ENCODE data around the gene SH2D3A.
"Not testable (repeated sequence)": the region's sequence is repeated elsewhere in the genome, so short reads cannot be mapped to it uniquely, and the experiment has no call there.

Gene SH2D3A

GRCh38 chr19:6787393-6787792 lies 20.2 kb upstream of the SH2D3A start:
- FAIRE-seq = no peak

- FAIRE-seq = no peak
These were observed 12.0 kb upstream of the SH2D3A start for GRCh38 chr19:6779206-6779605.

DNA sequence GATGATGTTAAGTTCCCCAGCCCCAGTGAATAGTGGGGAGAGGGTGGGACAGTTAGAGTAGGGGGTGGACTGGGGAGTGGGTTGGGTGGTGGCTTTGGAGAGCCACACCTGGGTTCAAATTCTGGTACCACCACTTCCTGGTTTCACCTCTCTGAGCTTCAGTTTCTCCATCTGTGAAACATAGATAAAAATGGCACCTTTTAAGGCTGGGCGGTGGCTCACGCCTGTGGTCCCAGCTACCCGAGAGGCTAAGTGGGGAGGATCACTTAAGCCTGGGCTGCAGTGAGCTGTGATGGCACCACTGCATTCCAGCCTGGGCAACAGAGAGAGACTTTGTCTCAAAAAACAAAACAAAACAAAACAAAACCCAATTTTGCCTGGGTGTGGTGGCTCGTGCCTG lies 11.2 kb upstream of the SH2D3A start:
- no peak for FAIRE-seq

- FAIRE-seq = no peak
These were observed 10.2 kb upstream of the SH2D3A start for GRCh38 chr19:6777434-6777833.

GRCh38 chr19:6776999-6777398 lies 9.8 kb upstream of the SH2D3A start:
- no peak for FAIRE-seq

GRCh38 chr19:6776045-6776444 lies 8.8 kb upstream of the SH2D3A start:
- not testable (repeated sequence) for FAIRE-seq

DNA sequence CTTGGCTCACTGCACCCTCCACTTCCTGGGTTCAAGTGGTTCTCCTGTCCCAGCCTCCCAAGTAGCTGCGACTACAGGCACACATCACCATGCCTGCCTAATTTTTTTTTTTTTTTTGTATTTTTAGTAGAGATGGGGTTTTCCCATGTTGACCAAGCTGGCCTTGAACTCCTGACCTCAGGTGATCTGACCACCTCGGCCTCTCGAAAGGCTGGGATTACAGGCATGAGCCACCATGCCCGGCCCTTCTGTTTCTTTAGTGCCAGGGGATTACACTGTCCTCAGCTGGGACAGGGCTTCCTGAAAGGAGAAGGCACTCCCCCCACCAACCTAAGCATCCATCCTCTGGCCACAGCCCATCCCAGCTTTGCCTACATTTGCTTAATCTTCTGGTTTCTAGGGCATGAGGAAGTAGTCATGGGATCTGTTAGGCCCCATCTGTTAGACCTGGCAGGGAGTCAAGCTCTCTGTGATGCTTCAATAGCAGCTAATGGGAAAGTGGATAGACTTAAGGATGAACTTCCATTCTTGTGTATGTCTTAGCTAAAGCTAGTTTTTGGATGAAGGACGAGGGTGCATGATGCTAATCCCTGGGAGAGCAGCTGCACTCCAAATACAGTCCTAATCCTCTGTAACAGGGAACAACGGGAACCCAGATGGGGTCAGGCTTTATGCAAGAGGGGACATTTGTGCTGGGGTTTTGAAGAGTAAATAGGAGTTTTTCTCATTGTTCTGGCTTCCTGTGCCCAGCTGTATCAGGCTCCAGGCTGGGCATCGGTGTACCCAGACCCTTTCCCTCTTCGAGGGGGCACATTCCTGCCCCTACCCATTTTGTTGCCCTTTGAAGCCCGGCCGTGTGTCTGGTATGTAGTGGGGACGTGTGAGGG lies 7.8 kb upstream of the SH2D3A start:
- FAIRE-seq = no peak

DNA sequence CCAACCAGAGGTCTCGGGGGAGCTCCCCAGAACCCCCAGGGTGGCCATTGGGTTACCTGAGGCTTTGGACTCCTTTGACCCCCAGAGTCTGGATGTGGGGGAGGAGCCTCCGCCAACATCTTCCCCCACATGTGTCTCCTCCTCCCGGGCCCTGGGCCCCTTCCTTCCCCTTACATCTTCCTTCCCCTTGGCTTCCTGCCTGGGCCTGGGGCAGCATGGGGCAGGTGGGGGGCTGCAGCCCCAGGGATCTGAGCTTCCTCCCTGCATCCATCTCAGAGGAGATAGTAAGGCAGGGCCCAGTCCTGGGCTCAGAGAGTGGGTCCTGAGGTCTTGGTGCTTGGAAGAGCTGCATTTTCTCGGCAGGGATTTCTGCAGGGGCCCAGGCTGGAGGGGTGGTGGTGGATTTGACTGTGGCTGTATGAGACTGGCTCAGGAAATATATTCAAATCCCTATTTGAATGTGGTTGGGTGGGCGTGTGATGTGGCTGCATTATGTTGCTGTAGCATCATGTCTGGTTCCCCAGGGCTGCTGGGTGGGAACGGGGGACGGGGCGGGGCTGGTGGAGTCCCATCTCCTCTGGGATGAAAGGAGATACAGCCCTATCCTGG lies 6.2 kb upstream of the SH2D3A start:
- no peak for FAIRE-seq

DNA sequence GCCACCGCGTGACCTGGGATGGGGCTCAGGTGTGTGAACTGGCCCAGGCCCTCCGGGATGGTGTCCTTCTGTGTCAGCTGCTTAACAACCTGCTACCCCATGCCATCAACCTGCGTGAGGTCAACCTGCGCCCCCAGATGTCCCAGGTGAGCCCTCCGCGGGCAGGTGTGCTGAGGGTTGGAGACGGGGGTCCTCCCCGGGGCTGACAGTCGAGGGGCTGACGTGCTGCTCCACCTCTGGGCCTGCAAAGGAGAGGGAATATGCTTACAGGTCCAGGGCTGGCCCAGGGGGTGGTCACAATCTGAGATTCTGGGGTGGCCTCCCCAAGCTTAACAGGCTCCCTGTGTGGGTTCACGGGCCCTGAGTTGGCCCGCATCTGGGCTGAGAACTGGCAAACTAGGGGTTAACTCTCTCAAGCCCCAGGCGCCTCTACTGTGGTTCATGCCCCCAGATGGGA lies 5.7 kb upstream of the SH2D3A start:
- FAIRE-seq = no peak

GRCh38 chr19:6772028-6772865 lies 5.0 kb upstream of the SH2D3A start, which contains the start of gene VAV1:
Gene VAV1 (plus strand): TSS chr19:6772708. CDS start chr19:6772808, 100 bp downstream.
- FAIRE-seq = no peak

GRCh38 chr19:6771648-6772027 lies 4.4 kb upstream of the SH2D3A start:
- FAIRE-seq = not testable (repeated sequence)

GRCh38 chr19:6769006-6769619 lies 1.9 kb upstream of the SH2D3A start:
- FAIRE-seq = no peak

GRCh38 chr19:6768236-6768785 lies 1.1 kb upstream of the SH2D3A start:
- no peak for FAIRE-seq

DNA sequence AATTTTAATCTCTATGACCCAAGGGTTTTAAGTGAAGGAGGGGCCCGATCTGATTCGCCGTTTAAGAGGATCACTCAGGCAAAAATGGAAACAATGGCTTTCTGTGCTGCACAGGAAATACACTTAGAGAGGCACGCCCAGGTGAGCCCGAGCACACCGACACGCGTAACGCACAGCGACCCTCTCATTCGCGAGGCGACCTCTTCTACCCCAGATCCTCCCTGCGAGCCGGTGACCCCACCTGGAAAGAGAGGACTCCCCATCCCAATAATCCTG lies 216 bp downstream of the SH2D3A start:
- FAIRE-seq = no peak

DNA sequence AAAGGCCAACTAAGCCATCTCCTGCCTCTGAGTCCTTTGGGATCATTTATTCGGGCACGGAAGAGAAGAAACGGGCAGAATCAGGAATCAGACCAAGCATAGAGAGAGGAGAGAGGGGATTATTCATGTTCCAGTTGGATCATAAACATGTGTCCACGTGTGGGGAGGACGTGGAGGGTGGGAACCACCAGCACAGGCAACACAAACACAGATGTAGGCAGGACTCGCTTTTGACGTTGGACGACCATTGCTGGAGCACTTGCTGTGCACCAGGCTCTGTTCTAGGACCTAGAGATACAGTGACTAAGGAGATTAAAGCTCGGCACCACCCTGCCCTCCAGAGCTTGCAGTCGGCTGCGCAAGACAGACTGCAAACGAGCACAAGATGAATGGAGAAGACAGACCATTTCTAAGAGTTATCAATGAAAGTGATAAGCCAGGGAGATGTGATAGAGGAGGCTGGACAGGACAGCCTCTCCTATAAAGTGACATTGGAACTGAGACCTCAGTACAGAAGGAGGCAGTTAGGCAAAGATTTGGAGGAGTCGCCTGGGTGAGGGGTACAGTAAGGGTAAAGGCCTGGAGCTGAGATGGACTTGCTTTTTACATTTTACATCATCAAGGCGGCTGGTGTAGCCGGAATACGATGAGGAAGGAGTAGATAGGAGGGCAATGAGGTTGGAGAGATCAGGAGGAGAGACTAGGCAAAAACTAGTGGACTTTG lies 716 bp downstream of the SH2D3A start:
- no peak for FAIRE-seq

GRCh38 chr19:6765738-6766356 lies 1.4 kb downstream of the SH2D3A start:
- no peak for FAIRE-seq

DNA sequence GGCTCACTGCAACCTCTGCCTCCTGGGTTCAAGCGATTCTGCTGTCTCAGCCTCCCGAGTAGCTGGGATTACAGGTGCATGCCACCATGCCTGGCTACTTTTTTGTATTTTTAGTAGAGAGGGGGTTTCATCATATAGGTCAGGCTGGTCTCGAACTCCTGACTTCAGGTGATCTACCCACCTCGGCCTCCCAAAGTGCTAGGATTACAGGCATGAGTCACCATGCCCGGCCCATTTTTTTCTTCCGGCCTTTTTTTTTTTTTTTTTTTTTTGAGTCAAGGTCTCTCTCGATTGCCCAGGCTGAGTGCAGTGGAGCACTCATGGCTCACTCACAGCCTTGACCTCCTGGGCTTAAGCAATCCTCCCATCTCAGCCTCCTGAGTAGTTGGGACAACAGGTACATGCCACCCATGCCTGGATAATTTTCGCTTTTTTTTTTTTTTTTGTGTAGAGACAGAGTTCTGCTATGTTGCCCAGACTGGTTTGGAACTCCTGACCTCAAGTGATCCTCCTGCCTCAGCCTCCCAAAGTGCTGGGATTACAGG lies 4.9 kb downstream of the SH2D3A start:
- FAIRE-seq = not testable (repeated sequence)

DNA sequence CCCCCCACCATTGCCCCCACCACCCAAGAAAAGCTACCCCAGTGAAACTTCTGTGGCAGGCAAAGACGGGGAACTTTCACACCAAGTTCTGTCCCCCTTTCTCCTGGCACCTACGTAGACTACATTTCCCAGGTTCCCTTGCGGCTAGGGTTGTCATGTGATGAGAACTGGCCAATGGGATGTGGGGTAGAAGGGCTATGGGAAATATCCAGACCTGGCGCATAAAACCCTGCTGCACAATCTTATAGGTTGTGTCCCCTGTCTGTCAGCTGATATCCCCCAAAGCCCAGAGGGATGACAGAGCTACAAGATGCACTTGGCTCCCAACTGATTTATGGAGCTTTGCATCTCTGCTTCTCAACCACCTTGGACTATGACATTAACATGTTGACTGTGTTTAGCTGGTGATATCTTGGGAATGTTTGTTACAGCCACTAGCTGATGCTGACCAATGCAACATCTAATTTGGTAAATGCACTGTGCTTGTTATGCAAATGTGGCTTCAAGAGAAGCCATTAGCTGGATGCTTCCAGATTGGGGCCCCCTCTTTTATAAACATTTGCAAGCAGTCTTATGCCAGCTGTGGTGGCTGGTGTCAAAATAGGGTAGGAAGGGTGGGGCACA lies 6.1 kb downstream of the SH2D3A start:
- no peak for FAIRE-seq

- FAIRE-seq = no peak
These were observed 6.6 kb downstream of the SH2D3A start for GRCh38 chr19:6760606-6761005.

DNA sequence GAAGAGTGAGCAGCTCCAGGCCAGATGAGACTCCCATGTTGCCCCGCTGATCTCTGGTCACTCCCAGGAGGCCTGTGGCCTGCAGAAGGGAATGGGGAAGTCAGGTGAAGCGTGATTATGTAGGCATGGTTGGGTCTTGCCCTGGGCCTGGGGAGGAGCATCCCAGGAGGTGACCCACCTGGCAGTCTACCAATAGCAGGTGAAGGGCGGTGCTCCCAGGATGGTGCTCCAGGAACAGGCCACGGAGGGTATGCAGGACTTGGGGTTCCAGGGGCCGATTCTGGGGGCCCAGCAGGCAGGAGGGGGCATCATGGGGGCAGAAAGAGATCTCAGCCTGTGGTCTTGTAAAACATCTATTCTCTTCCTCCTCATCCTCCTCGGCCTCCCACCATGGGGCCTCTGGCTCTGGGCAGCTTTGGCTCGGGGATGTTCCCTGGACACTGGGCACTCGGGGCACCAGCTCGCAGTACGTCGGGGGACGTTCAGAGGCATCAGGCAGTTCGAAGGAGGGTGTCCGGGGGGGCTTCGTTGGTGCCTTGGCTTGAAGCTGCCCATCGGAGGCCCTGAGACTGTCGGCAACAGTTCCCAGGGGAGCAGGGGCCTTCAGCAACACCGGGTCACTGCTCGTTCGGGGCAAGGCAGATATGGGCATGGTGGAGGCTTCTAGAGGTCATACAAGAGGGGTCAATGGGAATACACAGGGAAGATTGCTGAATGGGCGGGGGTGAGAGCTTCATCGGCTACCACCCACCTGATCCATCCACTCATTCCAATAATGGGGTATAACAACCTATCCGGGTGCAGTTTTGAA lies 12.4 kb downstream of the SH2D3A start:
- no peak for FAIRE-seq
